Right atrium auricular region (tissue), 2 donors: Measurements from ENCODE around the gene DHX35. TPM values are rescaled to one million over a fixed set of nuclear protein-coding genes. Genes with fewer than 3 reads are reported as not detected.

Source experiments
- DNase-seq: peaks from one replicate; pipeline ENCODE4 v3.0.0-alpha.2; 2019; ENCODE audit warnings: low spot score
- H3K27ac ChIP-seq, 2 donors: fragments of 200-600 bp; sonication (generic); 1 replicate in 1 of 2; 2 replicates in 1 of 2; pipeline ENCODE4 v1.5.1; 2016 to 2019
- H3K27me3 ChIP-seq, 2 donors: fragments of 200-600 bp; sonication (generic); one replicate each; pipeline versions ENCODE4 v1.5.1 to v1.6.0; 2017 to 2019
- H3K36me3 ChIP-seq: fragments of 200-600 bp; sonication (generic); one replicate; pipeline ENCODE4 v1.5.1; 2016
- H3K4me1 ChIP-seq, 2 donors: fragments of 200-600 bp; sonication (generic); one replicate each; pipeline versions ENCODE4 v1.5.1 to v1.6.0; 2017 to 2019
- H3K4me3 ChIP-seq, 2 donors: fragments of 200-600 bp; sonication (generic); 1 replicate in 1 of 2; 2 replicates in 1 of 2; pipeline ENCODE4 v1.5.1; 2017 to 2019; ENCODE audit warnings: mild to moderate bottlenecking in 1 of 2, moderate library complexity in 1 of 2
- H3K9me3 ChIP-seq, 2 donors: fragments of 200-600 bp; sonication (generic); one replicate each; pipeline ENCODE4 v1.5.1; 2019
- CTCF ChIP-seq, 2 donors: fragments of 200-600 bp; sonication (generic); IDR thresholded peaks; one replicate each; pipeline ENCODE4 v1.5.1; 2019; ENCODE audit warnings: antibody characterized with exemption in 2 of 2
- total RNA-seq, 2 donors: library from RNA; depleted of rRNA; stranded (reverse); fragments of >200 nt; gene quantifications; one replicate each; pipeline ENCODE4 v1.1.0, GENCODE V29; 2016

The DHX35 gene
- total RNA-seq, 2 donors from 2014 or later = 15.2 to 41.0 TPM

- no peaks in the 10 kb centered on the region for H3K9me3 ChIP-seq
- H3K27ac ChIP-seq = no peak overlapping the region
- no peak for DNase-seq
- H3K36me3 ChIP-seq = peaks cover 94% of the 10 kb centered on the region
- no peak overlapping the region for H3K4me3 ChIP-seq
- no peak for TF ChIP-seq CTCF (IDR thresholded peaks at IDR 0.05)
- peaks cover 0 to 4% of the 10 kb centered on the region in 2 donors for H3K4me1 ChIP-seq
- H3K27me3 ChIP-seq = no peaks in the 10 kb centered on the region
Observed at GRCh38 chr20:39004508-39004907, 42.4 kb downstream of the DHX35 start.

- Histone ChIP-seq H3K4me1 (peaks cover 0 to 4% of the 10 kb centered on the region in 2 donors), H3K36me3 (peaks cover 91% of the 10 kb centered on the region), H3K9me3 (no peaks in the 10 kb centered on the region), H3K4me3 (no peak overlapping the region), H3K27me3 (no peaks in the 10 kb centered on the region), H3K27ac (no peak overlapping the region)
- no peak for DNase-seq
- TF ChIP-seq CTCF (IDR thresholded peaks at IDR 0.05) = no peak
Observed at GRCh38 chr20:39009348-39009747, 47.2 kb downstream of the DHX35 start.

- no peaks in the 10 kb centered on the region for H3K27me3 ChIP-seq
- peaks cover 91% of the 10 kb centered on the region for H3K36me3 ChIP-seq
- H3K4me3 ChIP-seq = no peak overlapping the region
- peaks cover 0 to 4% of the 10 kb centered on the region in 2 donors for H3K4me1 ChIP-seq
- no peaks in the 10 kb centered on the region for H3K9me3 ChIP-seq
- H3K27ac ChIP-seq = no peak overlapping the region
- no peak for DNase-seq
- no peak for TF ChIP-seq CTCF (IDR thresholded peaks at IDR 0.05)
Observed at GRCh38 chr20:39010496-39010895, 48.4 kb downstream of the DHX35 start.

GRCh38 chr20:39013662-39014109, 51.5 kb downstream of the DHX35 start:
- Histone ChIP-seq H3K36me3 (peaks cover 87% of the 10 kb centered on the region), H3K9me3 (no peaks in the 10 kb centered on the region)

GRCh38 chr20:39016041-39016440, 53.9 kb downstream of the DHX35 start:
- Histone ChIP-seq H3K4me3 (no peak overlapping the region), H3K4me1 (no peaks in the 10 kb centered on the region), H3K27me3 (no peaks in the 10 kb centered on the region), H3K36me3 (peaks cover 76% of the 10 kb centered on the region), H3K27ac (no peak overlapping the region), H3K9me3 (no peaks in the 10 kb centered on the region)
- no peak for DNase-seq
- no peak for TF ChIP-seq CTCF (IDR thresholded peaks at IDR 0.05)

More at GRCh38 chr20:39013662-39014109, 51.5 kb downstream of the DHX35 start:
- Histone ChIP-seq H3K27me3 (no peaks in the 10 kb centered on the region), H3K4me3 (no peak overlapping the region), H3K27ac (no peak overlapping the region), H3K4me1 (peaks cover 0 to 4% of the 10 kb centered on the region in 2 donors)
- no peak for TF ChIP-seq CTCF (IDR thresholded peaks at IDR 0.05)
- no peak for DNase-seq

- no peak overlapping the region for H3K27ac ChIP-seq
- H3K4me3 ChIP-seq = no peak overlapping the region
- TF ChIP-seq CTCF (IDR thresholded peaks at IDR 0.05) = no peak
- peaks cover 78% of the 10 kb centered on the region for H3K36me3 ChIP-seq
- no peaks in the 10 kb centered on the region for H3K27me3 ChIP-seq
- DNase-seq = no peak
- H3K9me3 ChIP-seq = no peaks in the 10 kb centered on the region
- no peaks in the 10 kb centered on the region for H3K4me1 ChIP-seq
Observed at GRCh38 chr20:39016506-39016905, 54.4 kb downstream of the DHX35 start.
